ENCODE measurements around the gene ACTN4.

ACTN4 gene

DNA sequence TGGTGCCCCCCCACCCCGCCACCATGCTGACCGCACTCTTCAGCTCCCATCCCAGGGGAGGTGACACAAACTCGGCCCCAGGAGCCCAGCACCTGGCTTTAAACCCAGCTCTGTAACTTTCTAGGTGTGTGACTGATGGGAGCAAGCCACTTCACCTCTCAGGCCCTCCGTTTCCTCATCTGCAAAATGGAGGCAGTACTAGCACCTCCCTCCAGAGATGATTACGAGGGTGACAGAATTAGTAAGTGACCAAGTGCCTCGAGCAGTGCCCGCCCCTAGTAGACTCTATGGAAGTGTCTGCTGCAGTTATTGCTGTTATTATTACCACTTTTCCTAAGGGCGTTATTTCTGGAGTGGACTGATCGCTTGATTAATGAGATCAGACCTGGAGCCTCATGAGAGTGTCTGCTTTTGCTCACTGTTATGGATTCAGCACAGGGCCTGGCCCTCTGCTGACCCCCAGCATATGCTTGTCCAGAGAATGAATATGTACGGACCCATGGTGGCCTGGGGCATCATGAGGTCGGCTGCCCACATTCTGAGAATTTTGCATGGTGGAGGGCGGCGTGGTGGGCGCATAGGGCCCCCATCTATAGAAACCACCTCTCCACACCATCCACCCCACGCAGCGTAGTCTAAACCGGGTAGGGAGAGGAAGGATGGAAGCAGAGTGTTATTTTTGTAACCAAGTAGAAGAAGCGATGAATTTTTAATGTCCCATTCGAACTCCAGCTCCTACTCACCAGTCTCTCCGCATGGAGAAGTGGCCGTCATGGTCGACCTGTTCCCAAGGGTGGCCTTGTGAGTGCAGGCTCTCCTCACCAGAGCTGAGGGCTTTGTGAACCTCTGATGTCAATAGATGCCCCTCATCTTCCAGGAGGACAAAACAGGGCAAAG is 48.6 kb downstream of the ACTN4 start:
- DNase-seq (ENCODE audit: low read depth), result no peak

GRCh38 chr19:38696729-38697055 is 49.2 kb downstream of the ACTN4 start:
- no peak for DNase-seq (ENCODE audit: low read depth)

DNA sequence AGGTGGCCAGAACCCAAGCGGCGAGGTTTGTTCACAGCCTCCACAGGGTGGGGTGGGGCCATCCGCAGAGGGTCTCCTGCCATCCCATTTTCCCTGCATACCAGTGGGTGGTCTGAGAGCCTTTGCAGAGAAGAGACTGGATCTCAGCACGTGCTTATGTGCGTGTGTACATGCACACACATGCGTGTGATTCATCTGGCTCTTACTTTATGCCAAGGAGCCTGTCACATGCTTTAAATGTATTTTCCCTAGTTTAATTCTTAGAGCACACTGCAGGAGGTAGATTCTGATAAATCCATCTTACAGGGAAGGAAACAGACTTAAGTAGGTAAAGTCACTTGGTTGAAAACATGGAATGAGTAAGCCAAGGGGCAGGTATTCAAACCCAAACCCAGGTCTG is 49.7 kb downstream of the ACTN4 start:
- no peak for DNase-seq (ENCODE audit: low read depth)

DNA sequence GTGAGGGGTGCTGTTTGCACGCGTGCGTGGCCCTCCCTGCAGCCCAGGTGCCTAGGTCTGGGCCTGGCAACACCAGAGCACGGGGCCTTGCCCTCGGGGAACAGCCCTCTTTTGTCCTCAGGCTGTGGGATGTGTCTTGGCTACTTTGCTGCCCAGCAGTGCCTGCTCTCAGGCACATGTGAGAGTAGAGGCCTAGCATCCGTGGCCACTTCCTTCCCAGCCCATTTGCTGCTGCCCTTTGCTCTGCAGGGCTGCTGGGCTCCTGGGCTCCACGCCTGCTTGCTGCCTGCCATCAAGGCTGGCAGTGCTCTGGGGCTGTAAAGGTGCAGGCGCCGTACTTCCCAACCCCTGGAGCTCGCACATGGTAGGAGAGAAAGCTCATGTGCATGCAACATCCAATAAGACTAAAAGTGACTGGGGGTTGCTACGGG is 50.2 kb downstream of the ACTN4 start:
- DNase-seq (ENCODE audit: low read depth), result no peak

GRCh38 chr19:38698225-38699026 is 51.0 kb downstream of the ACTN4 start:
- no peak for DNase-seq (ENCODE audit: low read depth)

GRCh38 chr19:38699027-38699346 is 51.5 kb downstream of the ACTN4 start:
- no peak for DNase-seq (ENCODE audit: low read depth)

DNA sequence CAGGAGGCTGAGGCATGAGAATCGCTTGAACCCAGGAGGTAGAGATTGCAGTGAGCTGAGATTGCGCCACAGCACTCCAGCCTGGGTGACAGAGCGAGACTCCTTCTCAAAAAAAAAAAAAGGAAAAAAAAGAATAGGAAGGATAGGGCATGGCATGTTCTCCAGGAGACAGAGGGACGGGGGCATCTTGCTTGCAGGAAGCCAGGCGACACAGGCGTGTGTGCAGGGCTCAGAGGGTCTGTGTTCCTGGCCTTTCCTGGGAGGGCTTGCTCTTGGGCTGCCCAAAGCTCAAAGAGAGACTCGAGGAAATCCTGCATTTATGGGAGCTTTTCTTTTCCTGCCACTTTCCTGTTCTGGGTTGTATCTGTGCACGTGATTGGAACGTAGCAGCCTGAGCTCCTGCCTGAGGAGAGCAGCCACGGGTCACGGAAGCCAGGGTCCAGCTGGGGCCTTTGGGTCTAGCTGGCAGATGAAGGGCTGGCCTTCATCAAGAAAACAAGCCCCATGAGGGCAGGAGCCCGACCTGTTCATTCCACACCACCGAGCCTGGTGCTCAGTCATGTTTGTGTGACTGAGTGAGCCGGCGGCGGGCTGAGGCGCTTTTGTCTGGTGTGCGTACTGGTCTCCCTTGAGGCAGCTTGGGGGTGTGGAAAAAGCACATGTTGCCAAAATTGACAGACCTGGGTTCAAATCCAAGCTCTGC is 52.3 kb downstream of the ACTN4 start:
- no peak for DNase-seq (ENCODE audit: low read depth)

DNA sequence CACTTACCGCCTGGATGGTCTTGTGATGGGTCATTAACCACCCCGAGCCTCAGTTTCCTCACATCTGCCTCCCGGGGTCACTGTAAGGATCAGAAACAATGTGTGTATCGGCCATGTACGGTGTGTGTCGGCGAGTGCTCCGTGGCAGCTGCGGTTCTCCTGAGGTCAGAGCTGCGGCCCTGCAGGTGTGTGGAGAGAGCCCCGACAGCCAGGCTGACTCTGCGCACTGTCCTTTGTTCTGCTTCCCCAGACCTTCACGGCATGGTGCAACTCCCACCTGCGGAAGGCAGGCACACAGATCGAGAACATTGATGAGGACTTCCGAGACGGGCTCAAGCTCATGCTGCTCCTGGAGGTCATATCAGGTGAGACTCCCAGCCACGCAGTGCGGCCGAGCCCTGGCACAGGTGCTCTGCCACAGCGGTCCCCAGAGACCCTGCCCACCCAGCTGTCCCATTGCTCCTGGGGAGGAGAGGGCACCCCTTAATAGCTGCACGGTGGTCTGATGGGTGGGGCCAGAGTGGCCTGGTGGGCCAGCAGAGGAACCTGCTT is 53.0 kb downstream of the ACTN4 start:
- no peak for DNase-seq (ENCODE audit: low read depth)

GRCh38 chr19:38700902-38701454 is 53.5 kb downstream of the ACTN4 start:
- no peak for DNase-seq (ENCODE audit: low read depth)

DNA sequence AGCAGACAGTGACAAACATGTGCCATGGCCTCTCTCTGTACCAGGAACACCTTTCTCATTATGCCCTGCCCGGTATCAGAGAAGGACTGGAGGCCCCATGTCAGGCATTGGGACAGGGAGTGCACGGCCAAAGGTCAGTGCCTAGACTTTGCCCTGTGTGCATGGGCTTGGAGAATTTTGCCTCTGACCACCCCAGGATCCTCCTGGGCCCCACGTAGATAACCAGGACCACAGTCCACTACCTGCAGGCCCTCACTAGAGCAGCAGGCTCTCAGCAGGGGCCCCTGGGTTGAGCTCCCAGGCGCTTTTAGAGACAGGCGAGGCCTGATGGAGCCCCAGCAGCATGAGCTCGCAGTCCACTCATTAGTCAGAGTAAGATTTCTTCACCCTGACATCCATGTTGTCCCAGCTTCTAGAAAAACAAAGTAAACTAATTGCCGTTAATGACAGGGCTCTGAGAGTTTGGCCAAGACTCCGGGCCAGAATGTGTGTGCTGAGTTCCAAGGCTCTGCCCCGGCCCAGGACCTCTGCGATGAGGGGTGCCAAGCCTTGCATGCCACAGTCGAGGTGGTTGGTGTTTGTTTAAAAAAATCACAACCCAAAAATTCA is 54.1 kb downstream of the ACTN4 start:
- no peak for DNase-seq (ENCODE audit: low read depth)

- DNase-seq (ENCODE audit: low read depth), result no peak
Observed at GRCh38 chr19:38702278-38702677, 54.8 kb downstream of the ACTN4 start.

- DNase-seq (ENCODE audit: low read depth), result no peak
Observed at GRCh38 chr19:38703509-38703908, 56.1 kb downstream of the ACTN4 start.

DNA sequence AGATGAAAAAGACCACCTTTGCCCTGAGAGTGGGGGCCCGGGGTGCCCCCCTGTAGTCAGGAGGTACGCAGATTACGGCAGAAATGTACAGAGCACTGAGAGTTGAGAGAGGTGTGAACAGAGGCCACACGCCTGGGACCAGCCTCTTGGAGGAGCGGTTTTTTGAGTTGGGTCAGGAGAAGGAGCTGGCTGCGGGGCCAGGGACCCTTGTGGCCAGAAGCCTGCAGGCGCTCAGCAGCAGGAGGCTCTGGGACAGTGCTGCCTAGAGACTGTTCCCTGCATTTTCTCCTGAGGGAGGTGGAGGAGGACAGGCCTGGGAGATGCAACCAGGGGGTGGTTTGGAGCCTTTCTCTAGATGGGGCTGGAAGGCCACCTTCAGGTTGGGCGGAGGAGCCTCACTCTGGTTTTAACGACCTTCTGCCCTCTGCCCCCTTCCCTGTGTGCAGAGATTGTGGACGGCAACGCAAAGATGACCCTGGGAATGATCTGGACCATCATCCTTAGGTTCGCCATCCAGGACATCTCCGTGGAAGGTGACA is 57.1 kb downstream of the ACTN4 start:
- DNase-seq (ENCODE audit: low read depth), result no peak

- DNase-seq (ENCODE audit: low read depth), result no peak
Observed at GRCh38 chr19:38705197-38706019, 58.0 kb downstream of the ACTN4 start.

DNA sequence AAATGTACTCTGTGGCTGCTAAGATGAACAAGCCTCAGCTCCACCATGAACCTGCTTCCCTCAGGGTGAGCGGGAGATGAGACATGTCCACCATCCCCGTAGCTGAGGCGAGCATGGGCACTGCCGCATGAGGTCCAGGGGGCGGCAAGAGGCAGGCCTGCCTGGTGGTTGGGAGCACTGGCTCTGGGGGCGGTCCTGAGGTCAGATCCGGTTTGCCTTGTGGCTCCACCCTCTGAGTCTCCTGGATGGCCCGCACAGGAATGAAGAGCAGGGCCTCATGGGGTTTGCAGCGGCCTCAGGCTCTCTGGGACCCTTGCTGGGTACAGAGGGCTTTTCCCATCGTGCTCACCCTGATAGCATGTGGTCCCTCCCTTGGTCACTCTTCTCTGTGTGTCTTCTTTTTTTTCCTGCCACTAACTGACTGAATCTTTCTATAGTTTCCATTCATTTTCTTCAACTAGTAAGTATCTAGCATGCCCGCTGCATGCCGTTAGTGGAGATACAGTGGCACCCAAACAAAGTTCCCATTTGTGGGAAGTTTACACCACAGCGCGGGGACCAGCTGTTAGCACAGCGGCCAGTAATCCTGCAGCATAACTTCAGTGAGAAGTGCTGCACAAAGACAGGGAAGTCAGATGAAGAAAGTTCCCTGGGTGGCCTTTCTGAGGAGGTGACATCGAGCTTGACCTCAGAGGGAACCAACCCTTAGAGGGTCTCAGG is 59.5 kb downstream of the ACTN4 start:
- DNase-seq (ENCODE audit: low read depth), result no peak

- DNase-seq (ENCODE audit: low read depth), result no peak
Observed at GRCh38 chr19:38707512-38708114, 60.2 kb downstream of the ACTN4 start.

DNA sequence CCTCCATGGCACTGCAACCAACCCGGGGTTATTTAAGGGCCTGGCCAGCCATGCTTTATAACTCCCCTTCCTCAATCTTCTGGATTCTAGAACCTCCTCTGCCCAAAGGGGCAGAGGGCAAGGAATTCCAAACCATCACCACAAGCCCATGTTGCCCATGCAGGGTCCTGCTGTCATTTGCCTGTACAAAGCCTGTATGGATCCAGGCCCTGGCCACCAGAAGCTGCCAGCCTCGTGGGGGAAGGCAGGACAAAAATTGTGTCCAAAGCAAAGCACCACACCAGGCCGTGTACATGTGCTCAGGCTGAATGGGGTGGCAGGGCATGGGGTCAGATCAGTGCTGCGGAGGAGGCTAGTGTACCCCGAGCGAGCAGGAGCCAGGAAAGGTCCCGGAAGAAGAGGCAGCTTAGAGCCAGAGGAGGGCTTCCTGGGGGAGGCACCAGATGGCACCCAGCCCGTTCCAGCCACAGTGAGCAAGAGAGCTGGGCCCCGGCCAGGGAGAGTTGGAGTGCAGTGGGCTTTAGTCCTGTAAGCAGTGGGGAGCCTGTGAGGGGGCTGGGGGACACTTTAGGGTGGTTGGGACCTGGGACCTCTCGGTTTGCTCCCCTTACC is 61.1 kb downstream of the ACTN4 start:
- DNase-seq (ENCODE audit: low read depth), result no peak

- DNase-seq (ENCODE audit: low read depth), result no peak
Observed at GRCh38 chr19:38709119-38709518, 61.7 kb downstream of the ACTN4 start.

All from activated T-cell treated with anti-CD3 and anti-CD28 coated beads for 48 hours (primary cell).